Peyer's patch (tissue), 4 donors: Measurements from ENCODE around the gene RNF168. TPM values are rescaled to one million over a fixed set of nuclear protein-coding genes. Genes with fewer than 3 reads are reported as not detected.

Source experiments
- DNase-seq, 3 donors: peaks; one replicate each; pipeline ENCODE4 v3.0.0-alpha.2; 2017 to 2019
- H3K27ac ChIP-seq, 4 donors: fragments of 200-600 bp; sonication (generic); one replicate each; pipeline ENCODE4 v1.5.1; 2016 to 2019
- H3K27me3 ChIP-seq, 2 donors: fragments of 200-600 bp; sonication (generic); one replicate each; pipeline ENCODE4 v1.5.1; 2019
- H3K36me3 ChIP-seq, 3 donors: fragments of 200-600 bp; sonication (generic); one replicate each; pipeline ENCODE4 v1.5.1; 2016 to 2019
- H3K4me1 ChIP-seq, 4 donors: fragments of 200-600 bp; sonication (generic); one replicate each; pipeline ENCODE4 v1.5.1; 2016 to 2019
- H3K4me3 ChIP-seq, 4 donors: fragments of 200-600 bp; sonication (generic); 1 replicate in 3 of 4; 2 replicates in 1 of 4; pipeline ENCODE4 v1.5.1; 2016 to 2019; ENCODE audit warnings: mild to moderate bottlenecking in 1 of 4
- H3K9me3 ChIP-seq, 4 donors: fragments of 200-600 bp; sonication (generic); one replicate each; pipeline ENCODE4 v1.5.1; 2016 to 2019; ENCODE audit warnings: mild to moderate bottlenecking in 1 of 4
- CTCF ChIP-seq, 6 experiments: fragments of 450-650 bp in 4 of 6; fragments of 200-600 bp in 2 of 6; sonication (generic) in 1 of 6; IDR thresholded peaks; one replicate each; pipeline ENCODE4 v1.5.1; 2017 to 2019; ENCODE audit warnings: antibody characterized with exemption in 6 of 6, mild to moderate bottlenecking in 3 of 6, moderate library complexity in 1 of 6
- POLR2A ChIP-seq, 2 donors: fragments of 450-650 bp; IDR thresholded peaks; one replicate each; pipeline ENCODE4 v1.5.1; 2017; ENCODE audit warnings: antibody characterized with exemption in 2 of 2, mild to moderate bottlenecking in 2 of 2, moderate library complexity in 2 of 2
- total RNA-seq, 4 donors: library from RNA; depleted of rRNA; stranded (reverse); fragments of >200 nt; gene quantifications; one replicate each; pipeline ENCODE4 v1.1.0, GENCODE V29; 2016

Gene RNF168
- total RNA-seq, 4 donors from 2014 or later: 13.3 to 56.1 (median 18.3) TPM

- H3K4me3 ChIP-seq: no peak overlapping the region
- H3K4me1 ChIP-seq: no peaks in the 10 kb centered on the region
- no peaks in the 10 kb centered on the region for H3K36me3 ChIP-seq
- H3K9me3 ChIP-seq: peaks cover 0 to 53% (median 13%) of the 10 kb centered on the region in 4 donors
- peak in 2 of 3 donors; percentile 35 to 76 for DNase-seq
- peak in 5 of 6 experiments; percentile 29 to 56 (median 45) for TF ChIP-seq CTCF (IDR thresholded peaks at IDR 0.05)
- no peak for TF ChIP-seq POLR2A (IDR thresholded peaks at IDR 0.05)
- no peaks in the 10 kb centered on the region for H3K27me3 ChIP-seq
- H3K27ac ChIP-seq: no peak overlapping the region
These were observed 15.6 kb upstream of the RNF168 start for GRCh38 chr3:196518966-196519717.

GRCh38 chr3:196517919-196518318 lies 14.4 kb upstream of the RNF168 start:
- Histone ChIP-seq H3K36me3 (no peaks in the 10 kb centered on the region), H3K27ac (no peak overlapping the region), H3K27me3 (no peaks in the 10 kb centered on the region), H3K4me3 (no peak overlapping the region), H3K4me1 (no peaks in the 10 kb centered on the region), H3K9me3 (peaks cover 0 to 53% (median 13%) of the 10 kb centered on the region in 4 donors)
- no peak for DNase-seq
- TF ChIP-seq POLR2A (IDR thresholded peaks at IDR 0.05) (no peak), CTCF (IDR thresholded peaks at IDR 0.05) (no peak)

- Histone ChIP-seq H3K4me1 (no peaks in the 10 kb centered on the region), H3K27me3 (no peaks in the 10 kb centered on the region), H3K9me3 (peaks cover 0 to 49% (median 13%) of the 10 kb centered on the region in 4 donors), H3K4me3 (no peak overlapping the region), H3K36me3 (no peaks in the 10 kb centered on the region), H3K27ac (no peak overlapping the region)
- TF ChIP-seq CTCF (IDR thresholded peaks at IDR 0.05) (no peak), POLR2A (IDR thresholded peaks at IDR 0.05) (no peak)
- DNase-seq: no peak
These were observed 13.7 kb upstream of the RNF168 start for GRCh38 chr3:196517162-196517800.

- H3K36me3 ChIP-seq: no peaks in the 10 kb centered on the region
- no peaks in the 10 kb centered on the region for H3K4me1 ChIP-seq
- DNase-seq: no peak
- H3K27me3 ChIP-seq: no peaks in the 10 kb centered on the region
- H3K4me3 ChIP-seq: no peak within 1 kb of the TSS
- H3K27ac ChIP-seq: no peak within 1 kb of the TSS
- peaks cover 0 to 31% (median 11%) of the 10 kb centered on the region in 4 donors for H3K9me3 ChIP-seq
- no peak for TF ChIP-seq POLR2A (IDR thresholded peaks at IDR 0.05)
- no peak for TF ChIP-seq CTCF (IDR thresholded peaks at IDR 0.05)
These were observed 11.5 kb upstream of the RNF168 start, which contains the start of gene SMCO1 for GRCh38 chr3:196514913-196515621. SMCO1 (minus strand) TSS chr3:196515346; CDS start chr3:196515209, 137 bp downstream.

GRCh38 chr3:196514350-196514716 lies 10.8 kb upstream of the RNF168 start:
- Histone ChIP-seq H3K4me1 (no peaks in the 10 kb centered on the region), H3K4me3 (no peak overlapping the region), H3K36me3 (no peaks in the 10 kb centered on the region), H3K9me3 (peaks cover 0 to 24% (median 8%) of the 10 kb centered on the region in 4 donors), H3K27ac (no peak overlapping the region), H3K27me3 (no peaks in the 10 kb centered on the region)
- TF ChIP-seq CTCF (IDR thresholded peaks at IDR 0.05): no peak
- TF ChIP-seq POLR2A (IDR thresholded peaks at IDR 0.05): no peak
- no peak for DNase-seq
